ENCODE data around the gene TLCD3B. TPM values are rescaled to one million over a fixed set of nuclear protein-coding genes. Genes with fewer than 3 reads are reported as not detected.

Gene TLCD3B
- polyA plus RNA-seq, 1 experiment, result not detected

GRCh38 chr16:30063278-30063892, 32.3 kb upstream of the TLCD3B start:
- POLR2A ChIA-PET, result no interaction called here
- Histone ChIP-seq H3K4me3 (ENCODE audit: low read depth, low read length) (peak overlapping the region; percentile 74), H3K27me3 (ENCODE audit: control insufficient read depth, insufficient read depth, low read length) (no peaks in the 10 kb centered on the region), H3K27ac (ENCODE audit: low read depth, low read length) (peak overlapping the region; percentile 96), H3K9me3 (ENCODE audit: control insufficient read depth, insufficient read depth, low read length) (peaks cover 6% of the 10 kb centered on the region; the same call in 1 of the 2 replicates)
- TF ChIP-seq CTCF (IDR thresholded peaks at IDR 0.05; ENCODE audit: low read depth, low read length), result no peak
- DNase-seq (ENCODE audit: low read depth, low spot score), result no peak
- CTCF ChIA-PET, result interaction anchor here (1.2 kb wide), 1 partner anchor 8 kb away, joined by 4 read pairs; no protein-coding TSS in a partner anchor

GRCh38 chr16:30060836-30061554, 29.9 kb upstream of the TLCD3B start:
- no peak overlapping the region for H3K27ac ChIP-seq (ENCODE audit: low read depth, low read length)
- no peak for DNase-seq (ENCODE audit: low read depth, low spot score)
- no peaks in the 10 kb centered on the region for H3K27me3 ChIP-seq (ENCODE audit: control insufficient read depth, insufficient read depth, low read length)
- ChIA-PET CTCF (no interaction called here), POLR2A (no interaction called here)
- no peak overlapping the region for H3K4me3 ChIP-seq (ENCODE audit: low read depth, low read length)
- TF ChIP-seq CTCF (IDR thresholded peaks at IDR 0.05; ENCODE audit: low read depth, low read length), result no peak
- H3K9me3 ChIP-seq (ENCODE audit: control insufficient read depth, insufficient read depth, low read length), result peaks cover 4% of the 10 kb centered on the region; the same call in 1 of the 2 replicates

- Histone ChIP-seq H3K27me3 (ENCODE audit: control insufficient read depth, insufficient read depth, low read length) (no peaks in the 10 kb centered on the region), H3K27ac (ENCODE audit: low read depth, low read length) (no peak overlapping the region), H3K4me3 (ENCODE audit: low read depth, low read length) (no peak overlapping the region), H3K9me3 (ENCODE audit: control insufficient read depth, insufficient read depth, low read length) (no peaks in the 10 kb centered on the region)
- ChIA-PET POLR2A (no interaction called here), CTCF (no interaction called here)
- no peak for TF ChIP-seq CTCF (IDR thresholded peaks at IDR 0.05; ENCODE audit: low read depth, low read length)
- no peak for DNase-seq (ENCODE audit: low read depth, low spot score)
Observed at GRCh38 chr16:30060346-30060745, 29.3 kb upstream of the TLCD3B start.

- H3K27me3 ChIP-seq (ENCODE audit: control insufficient read depth, insufficient read depth, low read length), result no peaks in the 10 kb centered on the region
- no peak overlapping the region for H3K4me3 ChIP-seq (ENCODE audit: low read depth, low read length)
- ChIA-PET POLR2A (interaction anchor here (2.5 kb wide), 1 partner anchor 10 kb away, joined by 19 read pairs; the partner anchor contains the start of gene ALDOA), CTCF (interaction anchor here (0.6 to 1.6 kb wide), 6 partner anchors 9 to 377 kb away, joined by 3 to 6 read pairs (median 4); partner anchors contain the start of genes ALDOA and TBX6)
- no peak overlapping the region for H3K27ac ChIP-seq (ENCODE audit: low read depth, low read length)
- peak; percentile 46; the same call in 1 of the 2 replicates for TF ChIP-seq CTCF (IDR thresholded peaks at IDR 0.05; ENCODE audit: low read depth, low read length)
- no peaks in the 10 kb centered on the region; the same call in 1 of the 2 replicates for H3K9me3 ChIP-seq (ENCODE audit: control insufficient read depth, insufficient read depth, low read length)
- DNase-seq (ENCODE audit: low read depth, low spot score), result no peak
Observed at GRCh38 chr16:30054959-30055553, 24.0 kb upstream of the TLCD3B start.
